BE2C (cell line): ENCODE results near the gene DRAM2.
"Not testable (repeated sequence)": the region's sequence is repeated elsewhere in the genome, so short reads cannot be mapped to it uniquely, and the experiment has no call there.

Experiments used
- DNase-seq: peaks from one replicate; pipeline ENCODE4 v3.0.0-alpha.2; 2020
- H3K27me3 ChIP-seq: fragments of 250-450 bp; sonication (Bioruptor Pico); 2 replicates; pipeline ENCODE4 v1.5.1; 2020; ENCODE audit warnings: mild to moderate bottlenecking
- H3K36me3 ChIP-seq: fragments of 250-450 bp; sonication (Bioruptor Pico); 2 replicates; pipeline ENCODE4 v1.5.1; 2020; ENCODE audit warnings: mild to moderate bottlenecking
- H3K4me1 ChIP-seq: fragments of 250-450 bp; sonication (Bioruptor Pico); 2 replicates; pipeline ENCODE4 v1.5.1; 2020
- H3K4me3 ChIP-seq: 2 replicates; pipeline ENCODE4 v1.5.1; 2011; ENCODE audit warnings: low read depth, low read length
- H3K9me3 ChIP-seq: fragments of 250-450 bp; sonication (Bioruptor Pico); 2 replicates; pipeline ENCODE4 v1.5.1; 2020
- CTCF ChIP-seq: IDR thresholded peaks from 2 replicates; pipeline ENCODE4 v1.5.1; 2012; ENCODE audit warnings: mild to moderate bottlenecking, low read depth, low read length

DRAM2 gene

GRCh38 chr1:111097356-111098099 is 42.4 kb downstream of the DRAM2 start:
- Histone ChIP-seq H3K36me3 (no peaks in the 10 kb centered on the region), H3K4me3 (no peak overlapping the region)
- DNase-seq = no peak

GRCh38 chr1:111095421-111095820 is 44.5 kb downstream of the DRAM2 start:
- not testable (repeated sequence) for H3K4me1 ChIP-seq, H3K4me3 ChIP-seq, H3K9me3 ChIP-seq, H3K36me3 ChIP-seq, DNase-seq, H3K27me3 ChIP-seq

More at GRCh38 chr1:111097356-111098099, 42.4 kb downstream of the DRAM2 start:
- Histone ChIP-seq H3K4me1 (no peaks in the 10 kb centered on the region), H3K9me3 (no peaks in the 10 kb centered on the region), H3K27me3 (no peaks in the 10 kb centered on the region)
- TF ChIP-seq CTCF = no peak

- no peak for TF ChIP-seq CTCF
- H3K9me3 ChIP-seq = no peaks in the 10 kb centered on the region
- DNase-seq = no peak
- peaks cover 4% of the 10 kb centered on the region for H3K27me3 ChIP-seq
- no peak overlapping the region for H3K4me3 ChIP-seq
- no peaks in the 10 kb centered on the region for H3K36me3 ChIP-seq
- H3K4me1 ChIP-seq = no peaks in the 10 kb centered on the region
Observed at GRCh38 chr1:111089638-111090037, 50.3 kb downstream of the DRAM2 start.

GRCh38 chr1:111085676-111086075 is 54.2 kb downstream of the DRAM2 start:
- Histone ChIP-seq H3K36me3 (no peaks in the 10 kb centered on the region), H3K4me1 (no peaks in the 10 kb centered on the region), H3K27me3 (peaks cover 4% of the 10 kb centered on the region), H3K9me3 (no peaks in the 10 kb centered on the region), H3K4me3 (no peak overlapping the region)
- no peak for TF ChIP-seq CTCF
- DNase-seq = no peak

- H3K27me3 ChIP-seq = peaks cover 4% of the 10 kb centered on the region
- TF ChIP-seq CTCF = no peak
Observed at GRCh38 chr1:111084999-111085398, 54.9 kb downstream of the DRAM2 start.

GRCh38 chr1:111082421-111083203 is 57.3 kb downstream of the DRAM2 start:
- no peak for DNase-seq
- Histone ChIP-seq H3K27me3 (peaks cover 4% of the 10 kb centered on the region; the same call in 1 of the 2 replicates), H3K9me3 (no peaks in the 10 kb centered on the region), H3K36me3 (no peaks in the 10 kb centered on the region), H3K4me1 (no peaks in the 10 kb centered on the region), H3K4me3 (no peak overlapping the region)
- no peak for TF ChIP-seq CTCF

More at GRCh38 chr1:111084999-111085398, 54.9 kb downstream of the DRAM2 start:
- DNase-seq = no peak
- no peak overlapping the region for H3K4me3 ChIP-seq
- no peaks in the 10 kb centered on the region for H3K9me3 ChIP-seq
- H3K4me1 ChIP-seq = no peaks in the 10 kb centered on the region
- H3K36me3 ChIP-seq = no peaks in the 10 kb centered on the region

- DNase-seq = not testable (repeated sequence)
Observed at GRCh38 chr1:111079329-111079728, 60.6 kb downstream of the DRAM2 start.

GRCh38 chr1:111077312-111077711 is 62.6 kb downstream of the DRAM2 start:
- not testable (repeated sequence) for H3K9me3 ChIP-seq, H3K36me3 ChIP-seq, H3K4me3 ChIP-seq, DNase-seq, H3K4me1 ChIP-seq, H3K27me3 ChIP-seq

More at GRCh38 chr1:111079329-111079728, 60.6 kb downstream of the DRAM2 start:
- not testable (repeated sequence) for H3K9me3 ChIP-seq, H3K4me1 ChIP-seq, H3K27me3 ChIP-seq, H3K4me3 ChIP-seq, H3K36me3 ChIP-seq
